Osteoblast (primary cell): Measurements from ENCODE around the gene USP38. TPM values are rescaled to one million over a fixed set of nuclear protein-coding genes. Genes with fewer than 3 reads are reported as not detected.

Experiments
- DNase-seq: peaks from one replicate; pipeline ENCODE4 v3.0.0; 2011; ENCODE audit warnings: low spot score, mixed read lengths; ENCODE audit not compliant: insufficient read length; ENCODE audit errors: missing footprints
- H2AFZ ChIP-seq: 2 replicates; pipeline ENCODE4 v1.6.0; 2011; ENCODE audit warnings: mild to moderate bottlenecking, low read length
- H3K27ac ChIP-seq: 2 replicates; pipeline ENCODE4 v1.5.1; 2011; ENCODE audit warnings: mild to moderate bottlenecking, low read depth, low read length, moderate library complexity
- H3K27me3 ChIP-seq: 2 replicates; pipeline ENCODE4 v1.6.0; 2012; ENCODE audit warnings: mild to moderate bottlenecking, control low read depth, inconsistent platforms, low read length, moderate library complexity; ENCODE audit not compliant: insufficient read depth
- H3K36me3 ChIP-seq: 2 replicates; pipeline ENCODE4 v1.5.1; 2011; ENCODE audit warnings: mild to moderate bottlenecking, low read length, control low read depth, moderate library complexity; ENCODE audit not compliant: insufficient read depth
- H3K4me1 ChIP-seq: 2 replicates; pipeline ENCODE4 v1.5.1; 2011; ENCODE audit warnings: mild to moderate bottlenecking, low read length, control low read depth, moderate library complexity; ENCODE audit not compliant: insufficient read depth
- H3K4me2 ChIP-seq: 2 replicates; pipeline ENCODE4 v1.6.0; 2011; ENCODE audit warnings: mild to moderate bottlenecking, low read length; ENCODE audit not compliant: insufficient read depth
- H3K4me3 ChIP-seq: fragments of 200-600 bp; sonication (generic); 3 replicates; pipeline ENCODE4 v1.5.1; 2012; ENCODE audit warnings: mild to moderate bottlenecking, low read length, inconsistent platforms; ENCODE audit not compliant: insufficient read depth
- H3K79me2 ChIP-seq: 2 replicates; pipeline ENCODE4 v1.6.0; 2012; ENCODE audit warnings: mild to moderate bottlenecking, low read length, control low read depth, inconsistent platforms; ENCODE audit not compliant: insufficient read depth
- H3K9me3 ChIP-seq: 2 replicates; pipeline ENCODE4 v1.5.1; 2011; ENCODE audit warnings: low read depth, low read length, control low read depth
- H4K20me1 ChIP-seq: 2 replicates; pipeline ENCODE4 v1.6.0; 2012; ENCODE audit warnings: mild to moderate bottlenecking, low read length, control low read depth; ENCODE audit not compliant: insufficient read depth
- CTCF ChIP-seq: IDR thresholded peaks from 2 replicates; pipeline ENCODE4 v1.5.1; 2011; ENCODE audit warnings: mild to moderate bottlenecking, low read depth, low read length, moderate library complexity; ENCODE audit errors: extremely low read depth
- total RNA-seq: library from RNA; depleted of rRNA; stranded (reverse); fragments of >200 nt; gene quantifications from 2 replicates; pipeline ENCODE4 v1.2.3, GENCODE V29; 2012

Gene USP38
- total RNA-seq, 1 donor, result 25.7 TPM

GRCh38 chr4:143251779-143252178 is 67.1 kb downstream of the USP38 start:
- no peaks in the 10 kb centered on the region for H4K20me1 ChIP-seq
- no peak overlapping the region for H3K27ac ChIP-seq
- H3K27me3 ChIP-seq, result no peaks in the 10 kb centered on the region
- no peak for DNase-seq
- H3K36me3 ChIP-seq, result no peaks in the 10 kb centered on the region
- no peak overlapping the region for H2AFZ ChIP-seq
- no peak for TF ChIP-seq CTCF
- H3K4me3 ChIP-seq, result no peak overlapping the region
- no peaks in the 10 kb centered on the region for H3K79me2 ChIP-seq
- H3K4me1 ChIP-seq, result peaks cover 5% of the 10 kb centered on the region
- H3K4me2 ChIP-seq, result no peak overlapping the region
- no peaks in the 10 kb centered on the region for H3K9me3 ChIP-seq

GRCh38 chr4:143252478-143252877 is 67.8 kb downstream of the USP38 start:
- H3K9me3 ChIP-seq, result no peaks in the 10 kb centered on the region
- no peaks in the 10 kb centered on the region for H4K20me1 ChIP-seq
- no peak overlapping the region for H2AFZ ChIP-seq
- no peak overlapping the region for H3K4me3 ChIP-seq
- no peaks in the 10 kb centered on the region for H3K79me2 ChIP-seq
- H3K4me2 ChIP-seq, result no peak overlapping the region
- H3K27ac ChIP-seq, result no peak overlapping the region
- no peak for TF ChIP-seq CTCF
- H3K36me3 ChIP-seq, result no peaks in the 10 kb centered on the region
- H3K27me3 ChIP-seq, result no peaks in the 10 kb centered on the region
- DNase-seq, result no peak
- H3K4me1 ChIP-seq, result peaks cover 5% of the 10 kb centered on the region

GRCh38 chr4:143253166-143253565 is 68.4 kb downstream of the USP38 start:
- H3K36me3 ChIP-seq, result no peaks in the 10 kb centered on the region
- no peaks in the 10 kb centered on the region for H4K20me1 ChIP-seq
- H2AFZ ChIP-seq, result peak overlapping the region; percentile 48
- no peak overlapping the region for H3K4me3 ChIP-seq
- DNase-seq, result no peak
- peaks cover 5% of the 10 kb centered on the region for H3K4me1 ChIP-seq
- no peak overlapping the region for H3K4me2 ChIP-seq
- no peak overlapping the region for H3K27ac ChIP-seq
- no peak for TF ChIP-seq CTCF
- H3K9me3 ChIP-seq, result no peaks in the 10 kb centered on the region
- no peaks in the 10 kb centered on the region for H3K27me3 ChIP-seq
- H3K79me2 ChIP-seq, result no peaks in the 10 kb centered on the region

GRCh38 chr4:143254491-143255226 is 69.9 kb downstream of the USP38 start:
- Histone ChIP-seq H3K27me3 (no peaks in the 10 kb centered on the region), H3K79me2 (no peaks in the 10 kb centered on the region), H3K9me3 (no peaks in the 10 kb centered on the region), H3K4me1 (peaks cover 5% of the 10 kb centered on the region), H3K4me3 (no peak overlapping the region), H3K27ac (no peak overlapping the region), H4K20me1 (no peaks in the 10 kb centered on the region), H3K36me3 (no peaks in the 10 kb centered on the region), H2AFZ (no peak overlapping the region), H3K4me2 (no peak overlapping the region)
- peak; percentile 50 for DNase-seq
- no peak for TF ChIP-seq CTCF
